Stimulated activated CD8-positive, alpha-beta memory T cell treated with anti-CD3 and anti-CD28 coated beads, Interleukin-7, amount 100 ng/mL, for 4 hours (primary cell): ENCODE measurements around the gene HORMAD2.
"Not testable (repeated sequence)": the region's sequence is repeated elsewhere in the genome, so short reads cannot be mapped to it uniquely, and the experiment has no call there.

Experiments used
- DNase-seq, 2 donors: peaks; one replicate each; pipeline ENCODE4 v3.0.0-alpha.2; 2020; ENCODE audit warnings: low read depth in 2 of 2

Gene HORMAD2

DNA sequence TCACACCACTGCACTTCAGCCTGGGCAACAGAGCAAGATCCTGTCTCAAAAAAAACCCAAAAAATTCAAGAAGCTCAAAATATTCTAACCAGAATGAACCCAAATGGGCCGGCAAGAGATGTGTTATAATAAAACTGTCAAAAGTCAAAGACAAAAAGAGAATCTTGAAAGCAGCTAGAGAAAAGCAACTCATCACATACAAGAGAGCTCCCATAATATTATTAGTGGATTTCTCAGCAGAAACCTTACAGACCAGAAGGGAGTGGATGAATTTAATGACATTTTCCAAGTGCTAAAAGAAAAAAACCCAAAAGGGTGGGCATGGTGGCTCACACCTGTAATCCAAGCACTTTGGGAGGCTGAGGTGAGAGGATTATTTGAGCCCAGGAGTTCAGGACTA is 22.9 kb upstream of the HORMAD2 start:
- DNase-seq = no peak

DNA sequence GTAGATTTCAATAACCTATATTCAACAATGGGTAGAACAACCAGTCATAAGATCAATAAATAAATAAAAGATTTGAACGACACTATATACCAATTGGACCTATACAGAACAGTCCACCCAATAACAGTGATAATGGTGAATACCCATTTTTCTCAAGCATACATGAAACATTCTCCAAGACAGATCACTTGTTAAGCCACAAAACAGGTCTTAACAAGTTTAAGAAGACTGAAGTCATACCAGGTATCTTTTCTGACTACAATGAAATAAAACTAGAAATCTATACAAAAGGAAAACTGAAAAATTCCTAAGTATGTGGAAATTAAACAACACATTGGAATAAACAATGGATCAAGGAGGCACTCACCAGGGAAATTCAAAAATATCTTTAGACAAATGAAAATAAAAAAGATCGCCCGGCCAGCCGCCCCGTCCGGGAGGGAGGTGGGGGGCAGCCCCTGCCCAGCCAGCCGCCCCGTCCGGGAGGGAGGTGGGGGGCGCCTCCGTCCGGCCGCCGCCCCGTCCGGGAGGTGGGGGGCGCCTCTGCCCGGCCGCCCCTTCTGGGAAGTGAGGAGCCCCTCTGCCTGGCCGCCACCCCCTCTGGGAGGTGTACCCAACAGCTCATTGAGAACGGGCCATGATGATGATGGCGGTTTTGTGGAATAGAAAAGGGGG is 20.8 kb upstream of the HORMAD2 start:
- not testable (repeated sequence) for DNase-seq

DNA sequence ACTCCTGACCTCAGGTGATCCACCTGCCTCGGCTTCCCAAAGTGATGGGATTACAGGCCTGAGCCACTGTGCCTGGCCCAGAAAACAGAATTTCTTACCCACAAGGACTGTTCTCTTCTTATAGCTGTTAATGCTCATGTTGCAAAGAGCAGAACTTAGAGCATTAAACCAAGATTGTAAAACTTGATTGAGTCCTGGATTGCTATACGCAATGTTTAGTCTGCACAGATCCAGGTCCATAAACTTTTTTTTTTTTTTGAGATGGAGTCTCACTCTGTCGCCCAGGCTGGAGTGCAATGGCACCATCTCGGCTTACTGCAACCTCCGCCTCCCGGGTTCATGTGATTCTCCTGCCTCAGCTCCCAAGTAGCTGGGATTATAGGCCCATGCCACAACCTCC is 19.2 kb upstream of the HORMAD2 start:
- not testable (repeated sequence) for DNase-seq

DNA sequence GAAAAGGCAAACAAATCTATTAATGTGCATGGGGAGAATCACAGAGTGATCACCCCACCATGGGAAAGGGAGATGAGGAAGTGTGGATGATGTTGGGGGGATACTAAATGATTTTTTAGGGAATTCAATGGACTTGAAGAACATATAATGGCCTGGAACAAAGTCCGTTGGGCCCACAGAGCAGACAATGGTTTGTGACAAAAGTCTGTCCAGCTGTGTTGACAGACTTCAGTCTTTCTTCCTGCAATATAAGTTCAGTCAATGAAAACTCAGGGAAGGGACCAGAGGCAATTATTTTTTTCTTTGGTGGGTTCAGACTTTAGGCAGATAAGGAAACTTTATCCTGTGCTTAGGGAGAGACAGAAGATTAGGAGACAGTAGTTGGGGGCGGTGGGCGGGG is 18.0 kb upstream of the HORMAD2 start:
- DNase-seq = no peak

DNA sequence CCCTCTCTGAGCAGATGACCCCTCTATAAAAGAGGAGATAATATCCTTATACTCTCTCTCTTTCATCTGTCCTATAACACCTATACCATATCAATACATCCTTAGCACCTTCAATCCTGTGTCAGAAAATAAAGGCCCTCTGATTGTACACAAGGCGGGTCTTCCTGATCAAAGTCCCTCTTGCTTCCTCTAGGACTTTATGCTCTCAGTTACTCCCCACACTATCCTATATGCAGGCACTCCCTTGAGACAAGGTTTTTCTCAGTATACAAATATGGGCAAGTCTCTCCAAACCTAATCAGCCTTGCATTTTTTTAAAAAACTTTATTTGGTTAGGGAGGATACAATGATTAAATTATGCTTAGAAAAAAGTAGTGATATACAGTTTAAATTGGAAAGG is 17.3 kb upstream of the HORMAD2 start:
- no peak for DNase-seq

DNA sequence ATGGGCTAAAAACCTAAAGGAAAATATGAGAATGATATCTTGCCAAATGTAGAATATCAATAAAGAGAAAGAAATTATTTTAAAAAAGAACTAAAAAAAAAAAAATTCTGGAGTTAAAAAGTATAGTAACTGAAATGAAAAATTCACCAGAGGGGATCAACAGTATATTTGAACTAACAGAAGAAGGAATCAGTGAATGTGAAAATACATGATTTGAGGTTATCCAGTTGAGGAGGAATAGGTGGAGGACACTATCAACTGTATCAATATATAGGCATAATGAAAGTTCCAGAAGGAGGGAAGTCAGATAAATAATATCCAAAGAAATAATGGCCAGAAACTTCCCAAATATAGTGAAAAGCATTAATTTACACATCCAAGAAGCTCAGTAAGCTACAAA is 16.1 kb upstream of the HORMAD2 start:
- no peak for DNase-seq

DNA sequence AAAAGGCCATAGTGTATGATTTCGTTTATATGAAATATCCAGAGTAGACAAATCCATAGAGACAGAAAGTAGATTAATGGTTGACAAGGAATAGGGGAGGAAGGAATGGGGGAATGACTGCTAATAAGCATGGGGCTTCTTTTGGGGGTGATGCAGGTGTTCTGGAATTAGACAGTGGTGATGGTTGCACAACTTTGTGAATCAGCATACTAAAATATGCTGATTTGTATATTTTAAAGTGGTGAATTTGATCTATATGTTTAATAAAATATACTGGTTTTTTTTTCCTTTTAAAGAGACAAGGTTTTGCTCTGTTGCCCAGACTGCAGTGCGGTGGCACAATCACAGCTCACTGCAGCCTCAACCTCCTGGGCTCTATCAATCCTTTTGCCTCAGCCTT is 6.5 kb upstream of the HORMAD2 start:
- DNase-seq = no peak

DNA sequence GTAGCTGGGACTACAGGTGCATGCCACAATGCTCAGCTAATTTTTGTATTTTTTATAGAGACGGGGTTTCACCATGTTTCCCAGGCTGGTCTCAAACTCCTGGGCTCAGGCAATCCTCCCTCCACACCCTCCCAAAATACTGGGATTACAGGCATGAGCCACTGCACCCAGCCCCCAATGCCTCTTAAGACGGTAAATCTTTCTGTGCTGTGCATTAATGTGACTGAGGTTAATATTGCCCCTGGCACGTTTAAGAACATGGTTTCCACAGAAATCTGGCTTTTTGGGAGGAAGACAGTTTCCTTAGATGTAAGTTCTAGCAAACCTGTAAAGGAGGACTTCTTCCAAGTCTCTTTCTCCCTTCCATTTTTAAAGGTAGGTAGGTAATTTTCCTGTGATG is 6.1 kb upstream of the HORMAD2 start:
- DNase-seq = no peak

DNA sequence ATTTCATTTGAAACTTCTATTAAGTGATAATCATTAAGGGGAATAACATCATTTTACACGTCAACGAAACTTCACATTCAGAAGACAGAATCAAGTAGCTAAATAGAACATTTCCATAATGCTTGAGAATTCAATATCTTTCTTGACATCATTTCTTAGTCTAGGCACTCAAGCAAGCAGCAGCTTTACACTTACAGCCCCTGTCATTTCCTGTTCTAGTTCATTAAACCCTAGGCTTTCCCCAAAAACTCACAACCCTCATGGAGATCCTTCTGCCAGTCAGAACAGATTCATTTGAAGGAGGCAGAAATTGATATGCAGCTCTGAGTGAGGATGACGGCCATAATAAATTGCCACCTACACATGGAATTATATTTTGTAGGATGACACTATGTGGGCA is 5.3 kb upstream of the HORMAD2 start:
- DNase-seq = no peak

DNA sequence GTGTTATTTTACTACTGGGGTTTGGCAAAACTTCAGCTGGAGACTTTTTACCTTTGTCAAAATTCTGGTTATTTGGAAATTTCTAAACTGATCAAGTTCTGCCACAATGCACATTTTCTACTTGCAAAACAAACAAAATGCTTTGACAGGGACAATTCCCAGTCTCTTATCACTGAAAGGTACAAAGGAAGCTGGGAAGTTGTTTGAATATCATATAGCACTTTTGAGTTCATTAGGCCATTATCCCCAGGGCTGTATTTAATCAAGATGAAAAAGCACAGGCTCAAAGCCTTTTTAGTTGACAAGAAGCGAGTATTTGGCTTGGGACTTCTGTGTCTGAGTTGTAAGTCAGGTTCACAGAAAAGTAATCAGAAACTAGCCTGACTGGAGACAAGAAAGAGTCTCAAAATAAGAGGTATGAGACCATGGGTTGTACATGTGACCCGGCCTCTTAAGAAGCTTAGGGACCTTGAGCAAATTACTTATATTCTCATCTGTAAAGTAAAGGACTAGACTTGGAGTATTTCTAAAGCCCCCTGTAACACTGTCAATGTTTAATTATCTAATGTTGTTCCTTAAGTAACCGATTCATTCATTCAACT is 2.9 kb upstream of the HORMAD2 start:
- DNase-seq = no peak

DNA sequence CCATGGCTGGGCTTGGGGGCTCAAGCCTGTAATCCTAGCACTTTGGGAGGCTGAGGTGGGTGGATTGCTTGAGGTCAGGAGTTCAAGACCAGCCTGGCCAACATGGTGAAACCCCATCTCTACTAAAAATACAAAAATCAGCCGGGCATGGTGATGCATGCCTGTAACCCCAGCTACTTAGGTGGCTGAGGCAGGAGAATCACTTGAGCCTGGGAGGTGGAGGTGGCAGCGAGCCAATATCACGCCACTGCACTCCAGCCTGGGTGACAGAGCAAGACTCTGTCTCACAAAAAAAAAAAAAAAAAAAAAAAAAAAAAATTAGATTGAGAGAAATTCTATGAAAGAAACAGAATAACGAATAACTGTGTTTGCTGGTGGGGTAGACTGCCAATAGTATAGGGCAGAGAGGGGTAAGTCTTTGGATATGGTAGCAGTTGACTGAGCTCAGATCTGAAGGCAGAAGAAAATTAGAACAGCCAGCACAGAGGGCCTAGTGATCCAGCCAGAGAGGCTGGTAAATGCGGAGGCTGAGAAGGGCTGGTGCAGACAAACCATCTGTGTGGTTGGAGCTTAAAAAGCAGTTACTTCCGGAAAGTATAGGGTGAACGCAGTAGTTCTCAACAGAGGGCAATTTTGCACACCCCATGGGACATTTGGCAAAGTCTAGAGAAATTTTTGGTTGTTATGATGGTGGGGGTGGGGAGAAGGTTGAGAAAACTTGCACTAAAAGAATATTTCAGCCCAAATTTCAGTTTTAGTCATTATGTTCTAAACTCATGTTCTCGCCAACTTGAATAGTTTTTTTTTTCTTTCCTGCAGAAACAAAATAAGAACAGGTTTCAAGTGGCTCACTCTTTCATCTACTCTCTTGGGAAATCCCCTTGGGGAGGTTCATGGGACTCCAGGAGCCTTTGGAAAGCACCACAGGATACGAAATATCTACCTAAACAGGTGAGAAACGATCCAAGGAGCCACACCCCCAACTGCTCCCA is 1.6 kb upstream of the HORMAD2 start:
- DNase-seq = no peak

DNA sequence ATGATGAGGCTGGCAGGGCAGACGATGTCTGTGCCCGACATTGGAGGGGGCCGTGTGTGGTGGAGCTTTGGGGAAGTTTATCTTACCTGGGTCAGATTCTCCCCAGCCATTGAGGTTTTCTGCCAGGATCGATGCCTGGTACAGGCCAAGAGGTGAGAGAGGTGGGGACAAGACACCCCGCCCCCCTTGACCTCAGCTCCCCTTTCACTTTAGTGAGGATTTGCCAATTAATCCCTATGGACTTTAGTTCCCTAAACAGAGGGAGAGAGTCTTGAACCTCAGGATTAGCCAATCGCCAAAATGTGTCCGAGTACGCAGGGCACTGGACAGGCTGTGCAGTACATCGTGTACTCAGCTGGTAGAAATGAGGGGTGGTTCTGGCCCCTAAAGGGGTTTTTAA is 541 bp downstream of the HORMAD2 start:
- no peak for DNase-seq

DNA sequence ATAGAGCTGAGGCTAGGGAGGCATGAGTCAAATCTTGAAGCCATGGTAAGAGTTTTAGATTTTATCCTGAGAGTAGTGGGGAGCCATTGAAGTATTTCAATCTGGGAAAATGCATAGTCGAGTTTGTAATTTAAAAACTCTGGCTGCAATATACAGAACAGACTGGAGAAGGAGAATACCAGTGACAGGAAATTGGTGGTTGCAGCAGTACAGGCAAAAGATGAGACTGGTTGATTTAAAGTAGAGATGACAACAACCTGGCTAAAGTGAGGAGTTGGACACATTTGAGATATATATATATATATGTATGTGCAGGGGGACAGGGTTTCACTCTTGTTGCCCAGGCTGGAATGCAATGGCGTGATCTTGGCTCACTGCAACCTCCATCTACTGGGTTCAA is 6.2 kb downstream of the HORMAD2 start:
- DNase-seq = no peak

DNA sequence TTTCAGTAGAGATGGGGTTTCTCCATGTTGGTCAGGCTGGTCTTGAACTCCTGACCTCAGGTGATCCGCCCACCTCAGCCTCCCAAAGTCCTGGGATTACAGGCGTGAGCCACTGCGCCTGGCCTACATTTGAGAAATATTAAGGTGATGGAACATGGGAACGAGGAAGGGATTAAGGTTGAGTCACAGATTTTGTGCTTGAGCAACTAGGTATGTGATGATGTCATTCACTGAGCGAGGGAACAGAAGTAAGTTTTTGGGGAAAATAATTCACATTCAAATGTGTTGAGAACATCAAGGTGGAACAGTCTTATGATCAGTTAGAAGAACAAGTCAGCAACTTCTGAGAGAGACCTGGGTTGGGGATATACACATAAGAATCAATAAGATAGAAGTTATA is 6.8 kb downstream of the HORMAD2 start:
- DNase-seq = not testable (repeated sequence)

DNA sequence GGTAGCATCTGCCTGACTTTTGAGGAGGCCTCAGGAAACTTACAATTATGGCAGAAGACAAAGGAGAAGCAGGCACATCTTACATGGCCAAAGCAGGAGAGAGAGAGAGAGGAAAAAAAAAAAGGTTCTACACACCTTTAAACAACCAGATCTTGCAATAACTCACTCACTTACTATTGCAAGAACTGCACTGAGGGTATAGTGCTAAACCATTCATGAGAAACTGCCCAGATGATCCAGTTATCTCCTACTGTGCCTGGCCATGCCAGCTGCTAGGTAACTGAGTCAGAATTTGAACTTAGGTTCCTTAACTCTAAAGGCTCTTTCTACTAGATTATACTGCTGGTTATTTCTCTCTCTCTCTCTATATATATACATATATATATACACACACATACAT is 7.3 kb downstream of the HORMAD2 start:
- no peak for DNase-seq

DNA sequence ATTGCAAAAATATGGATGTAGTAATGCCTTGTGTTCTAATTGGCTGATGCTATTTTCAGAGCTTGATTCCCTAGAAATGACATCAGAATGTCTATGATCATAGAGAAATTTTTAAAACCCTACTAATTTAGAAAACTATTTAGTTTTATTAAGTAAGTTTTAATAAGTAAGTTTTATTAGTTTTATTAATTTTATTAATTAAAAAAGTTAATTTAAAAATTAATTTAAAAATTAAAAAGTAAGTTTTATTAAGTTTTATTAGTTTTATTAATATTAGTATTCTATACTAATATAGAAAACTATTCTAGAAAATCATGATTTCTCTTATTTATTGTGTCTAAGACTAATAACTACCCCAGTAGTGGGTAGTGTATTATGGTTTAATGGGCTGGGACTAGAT is 8.2 kb downstream of the HORMAD2 start:
- no peak for DNase-seq

DNA sequence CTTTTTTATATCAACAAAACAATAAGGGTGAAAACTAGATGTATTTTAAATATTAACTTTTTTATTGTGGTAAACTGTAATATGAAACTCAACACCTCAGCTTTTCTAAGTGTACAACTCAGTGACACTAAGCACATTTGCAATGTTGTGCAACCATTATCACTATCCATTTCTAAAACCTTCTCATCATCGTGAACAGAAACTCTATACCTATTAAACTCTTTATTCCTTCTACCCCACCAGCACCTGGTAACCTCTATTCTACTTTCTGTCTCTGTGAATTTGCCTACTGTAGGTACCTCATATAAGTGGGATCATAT is 9.4 kb downstream of the HORMAD2 start:
- DNase-seq = no peak

DNA sequence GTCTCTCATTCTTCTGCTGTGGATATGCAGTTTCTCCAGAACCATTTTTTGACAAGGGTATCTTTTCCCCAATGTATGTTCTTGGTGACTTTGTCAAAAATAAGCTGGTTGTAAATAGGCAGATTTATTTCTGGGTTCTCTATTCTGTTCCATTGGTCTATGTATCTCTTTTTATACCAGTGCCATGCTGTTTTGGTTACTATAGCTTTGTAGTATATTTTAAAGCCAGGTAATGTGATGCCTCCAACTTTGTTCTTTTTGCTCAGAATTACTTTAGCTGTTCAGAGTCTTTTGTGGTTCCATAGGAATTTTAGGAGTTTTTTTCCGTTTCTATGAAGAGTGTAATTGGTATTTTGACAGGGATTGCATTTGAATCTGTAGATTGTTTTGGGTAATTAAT is 12.4 kb downstream of the HORMAD2 start:
- DNase-seq = no peak

DNA sequence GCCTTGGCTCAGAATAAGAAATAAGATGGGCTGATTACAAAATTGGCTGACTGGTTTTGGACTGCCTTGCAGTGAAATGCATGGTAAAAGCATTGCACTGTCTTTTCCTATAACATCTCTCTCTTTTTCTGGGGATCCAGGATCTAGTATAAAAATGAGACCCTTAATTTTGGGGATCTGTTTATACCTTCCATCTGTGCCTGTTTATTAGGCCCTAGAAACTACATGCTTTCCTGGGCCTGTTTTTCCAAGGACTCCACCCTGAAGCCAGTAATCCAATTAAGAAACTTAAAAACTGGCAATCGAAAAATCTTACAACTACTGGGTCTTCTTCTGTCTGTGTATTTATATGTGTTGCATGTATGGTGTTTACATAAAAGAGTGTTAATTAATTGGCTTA is 14.5 kb downstream of the HORMAD2 start:
- DNase-seq = no peak

DNA sequence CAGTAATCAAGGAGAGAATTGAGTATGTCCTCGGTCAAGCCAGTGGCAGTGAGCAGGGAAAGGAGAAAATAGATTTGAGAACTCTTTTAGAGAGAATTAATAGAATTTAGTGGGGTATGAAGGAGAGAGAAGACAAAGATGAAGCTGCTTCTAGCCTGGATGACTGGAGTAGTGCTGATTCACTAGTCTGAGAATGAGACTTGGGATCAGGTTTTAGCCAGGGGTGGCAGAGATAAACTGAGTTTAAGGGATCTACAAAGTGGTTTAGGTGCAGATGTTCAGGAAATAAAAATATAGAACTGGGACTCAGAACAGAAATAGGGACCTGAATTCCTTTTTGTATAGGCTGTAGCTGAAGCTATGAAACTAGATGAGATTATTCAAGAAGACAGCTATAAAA is 17.6 kb downstream of the HORMAD2 start:
- no peak for DNase-seq

DNA sequence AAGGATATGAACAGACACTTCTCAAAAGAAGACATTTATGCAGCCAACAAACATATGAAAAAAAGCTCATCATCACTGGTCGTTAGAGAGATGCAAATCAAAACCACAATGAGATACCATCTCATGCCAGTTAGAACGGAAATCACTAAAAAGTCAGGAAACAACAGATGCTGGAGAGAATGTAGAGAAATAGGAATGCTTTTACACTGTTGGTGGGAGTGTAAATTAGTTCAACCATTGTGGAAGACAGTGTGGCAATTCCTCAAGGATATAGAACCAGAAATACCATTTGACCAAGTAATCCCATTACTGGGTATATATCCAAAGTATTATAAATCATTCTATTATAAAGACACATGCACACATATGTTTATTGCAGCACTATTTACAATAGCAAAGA is 20.5 kb downstream of the HORMAD2 start:
- not testable (repeated sequence) for DNase-seq

DNA sequence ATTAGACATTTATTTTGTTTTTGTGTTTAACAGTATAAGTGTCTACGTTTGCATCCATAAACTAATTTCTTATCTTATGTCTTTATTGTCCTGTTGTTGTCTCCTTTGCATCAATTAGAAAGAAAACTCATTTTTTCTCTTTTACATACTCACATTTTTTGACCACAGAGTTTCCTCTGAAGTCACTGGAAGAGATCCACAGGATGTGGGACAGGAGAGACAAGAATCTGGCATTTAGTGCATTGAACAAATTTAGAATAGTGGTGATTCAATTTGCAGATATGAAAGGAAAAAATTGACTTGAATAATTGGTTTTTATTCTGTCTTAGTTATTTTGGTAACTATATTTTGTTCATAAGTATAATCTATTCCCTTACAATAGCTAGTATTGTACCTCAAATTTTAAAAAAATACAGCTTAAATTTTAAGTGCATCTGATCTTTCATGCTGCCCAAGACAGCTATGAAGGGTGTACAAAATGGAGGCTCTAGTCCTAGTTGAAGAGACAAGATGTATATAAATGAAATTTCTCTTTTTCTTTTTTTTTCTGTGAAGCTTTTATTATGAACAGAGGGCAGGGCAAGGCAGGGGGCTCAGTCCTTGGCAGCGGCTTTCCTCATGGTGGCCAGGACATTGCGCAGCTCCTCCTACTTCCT is 24.4 kb downstream of the HORMAD2 start:
- DNase-seq = no peak
